Progenitor cell of endocrine pancreas (in vitro differentiated cells): ENCODE data around the gene MEIS1. TPM values are rescaled to one million over a fixed set of nuclear protein-coding genes. Genes with fewer than 3 reads are reported as not detected.

Experiments
- DNase-seq: peaks from one replicate; pipeline ENCODE4 v3.0.0; 2021; ENCODE audit warnings: low spot score; ENCODE audit not compliant: unreplicated experiment
- H3K27ac Mint-ChIP-seq: 2 replicates; pipeline ENCODE4 v1.8.0; 2021; ENCODE audit warnings: mild to moderate bottlenecking, moderate library complexity, mixed read lengths
- H3K27me3 Mint-ChIP-seq: 2 replicates; pipeline ENCODE4 v1.8.0; 2021; ENCODE audit warnings: mixed read lengths
- H3K36me3 Mint-ChIP-seq: 2 replicates; pipeline ENCODE4 v1.8.0; 2022; ENCODE audit warnings: mixed read lengths; ENCODE audit not compliant: insufficient read depth
- H3K4me1 Mint-ChIP-seq: 2 replicates; pipeline ENCODE4 v1.8.0; 2021; ENCODE audit warnings: low read depth, mixed read lengths
- H3K4me3 Mint-ChIP-seq: 2 replicates; pipeline ENCODE4 v1.8.0; 2021; ENCODE audit warnings: low read depth, mild to moderate bottlenecking, moderate library complexity, mixed read lengths
- H3K9me3 Mint-ChIP-seq: 2 replicates; pipeline ENCODE4 v1.8.0; 2021; ENCODE audit warnings: low read depth, mixed read lengths
- total RNA-seq: library from RNA; stranded (reverse); gene quantifications from 2 replicates; pipeline ENCODE4 v1.2.1, GENCODE V29; 2021
- TF ChIP-seq, protein P1 (sequence below): fragments of 200-600 bp; sonication (generic); IDR thresholded peaks from one replicate; pipeline ENCODE4 v1.5.0; 2021; ENCODE audit warnings: antibody characterized with exemption, mild to moderate bottlenecking; ENCODE audit not compliant: unreplicated experiment

MEIS1 gene
- total RNA-seq, 1 donor from 2014 or later = 296 TPM

DNA sequence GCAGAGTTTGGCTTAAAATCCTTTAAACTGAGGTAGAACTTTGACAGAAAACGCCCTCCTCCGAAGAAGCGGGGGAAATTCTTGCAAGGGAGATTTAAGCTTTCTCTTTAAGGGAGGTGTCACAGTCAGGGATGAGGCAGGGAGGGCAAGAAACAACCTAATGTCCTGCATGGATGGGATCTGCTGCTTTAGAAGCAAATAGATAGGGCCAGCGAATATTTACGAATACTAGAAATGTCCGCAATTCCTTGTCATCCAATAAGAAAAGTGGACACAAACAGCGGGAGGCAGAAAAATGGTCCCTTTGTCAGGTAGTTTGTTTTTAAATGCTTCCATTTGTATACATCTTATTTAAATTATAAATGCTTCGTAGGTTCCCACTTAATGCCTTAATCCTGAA, 12.0 kb downstream of the MEIS1 start:
- Mint-ChIP-seq H3K36me3 (peaks cover 31% of the 10 kb centered on the region), H3K27me3 (no peaks in the 10 kb centered on the region), H3K4me3 (peak overlapping the region; percentile 72), H3K4me1 (peaks cover 44% of the 10 kb centered on the region), H3K27ac (peak overlapping the region; percentile 87), H3K9me3 (no peaks in the 10 kb centered on the region)
- TF ChIP-seq, protein P1, sequence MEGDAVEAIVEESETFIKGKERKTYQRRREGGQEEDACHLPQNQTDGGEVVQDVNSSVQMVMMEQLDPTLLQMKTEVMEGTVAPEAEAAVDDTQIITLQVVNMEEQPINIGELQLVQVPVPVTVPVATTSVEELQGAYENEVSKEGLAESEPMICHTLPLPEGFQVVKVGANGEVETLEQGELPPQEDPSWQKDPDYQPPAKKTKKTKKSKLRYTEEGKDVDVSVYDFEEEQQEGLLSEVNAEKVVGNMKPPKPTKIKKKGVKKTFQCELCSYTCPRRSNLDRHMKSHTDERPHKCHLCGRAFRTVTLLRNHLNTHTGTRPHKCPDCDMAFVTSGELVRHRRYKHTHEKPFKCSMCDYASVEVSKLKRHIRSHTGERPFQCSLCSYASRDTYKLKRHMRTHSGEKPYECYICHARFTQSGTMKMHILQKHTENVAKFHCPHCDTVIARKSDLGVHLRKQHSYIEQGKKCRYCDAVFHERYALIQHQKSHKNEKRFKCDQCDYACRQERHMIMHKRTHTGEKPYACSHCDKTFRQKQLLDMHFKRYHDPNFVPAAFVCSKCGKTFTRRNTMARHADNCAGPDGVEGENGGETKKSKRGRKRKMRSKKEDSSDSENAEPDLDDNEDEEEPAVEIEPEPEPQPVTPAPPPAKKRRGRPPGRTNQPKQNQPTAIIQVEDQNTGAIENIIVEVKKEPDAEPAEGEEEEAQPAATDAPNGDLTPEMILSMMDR = no peak
- DNase-seq = no peak

DNA sequence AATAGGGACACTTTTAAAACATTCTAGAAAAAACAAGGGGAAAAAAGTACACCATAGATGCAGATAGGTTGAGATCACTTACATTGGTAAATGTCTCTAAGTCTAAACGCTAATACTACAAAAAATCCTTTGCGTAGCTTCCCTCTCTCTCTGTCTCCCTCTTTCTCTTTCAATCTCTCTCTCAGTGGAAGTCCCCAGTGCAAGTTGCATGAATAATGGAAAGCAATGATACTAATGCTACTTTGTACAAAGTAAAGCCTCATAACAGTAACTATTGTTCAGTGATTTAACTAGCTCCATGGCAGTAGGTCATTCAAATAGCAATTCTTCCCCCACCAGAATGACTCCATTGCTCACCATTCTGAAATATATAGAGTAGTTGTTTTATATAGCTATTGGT, 12.8 kb downstream of the MEIS1 start:
- Mint-ChIP-seq H3K27ac (peak overlapping the region; percentile 39), H3K27me3 (no peaks in the 10 kb centered on the region), H3K4me1 (peaks cover 40% of the 10 kb centered on the region), H3K36me3 (peaks cover 32% of the 10 kb centered on the region), H3K9me3 (no peaks in the 10 kb centered on the region), H3K4me3 (peak overlapping the region; percentile 2)
- no peak for DNase-seq
- TF ChIP-seq, protein P1 = no peak

DNA sequence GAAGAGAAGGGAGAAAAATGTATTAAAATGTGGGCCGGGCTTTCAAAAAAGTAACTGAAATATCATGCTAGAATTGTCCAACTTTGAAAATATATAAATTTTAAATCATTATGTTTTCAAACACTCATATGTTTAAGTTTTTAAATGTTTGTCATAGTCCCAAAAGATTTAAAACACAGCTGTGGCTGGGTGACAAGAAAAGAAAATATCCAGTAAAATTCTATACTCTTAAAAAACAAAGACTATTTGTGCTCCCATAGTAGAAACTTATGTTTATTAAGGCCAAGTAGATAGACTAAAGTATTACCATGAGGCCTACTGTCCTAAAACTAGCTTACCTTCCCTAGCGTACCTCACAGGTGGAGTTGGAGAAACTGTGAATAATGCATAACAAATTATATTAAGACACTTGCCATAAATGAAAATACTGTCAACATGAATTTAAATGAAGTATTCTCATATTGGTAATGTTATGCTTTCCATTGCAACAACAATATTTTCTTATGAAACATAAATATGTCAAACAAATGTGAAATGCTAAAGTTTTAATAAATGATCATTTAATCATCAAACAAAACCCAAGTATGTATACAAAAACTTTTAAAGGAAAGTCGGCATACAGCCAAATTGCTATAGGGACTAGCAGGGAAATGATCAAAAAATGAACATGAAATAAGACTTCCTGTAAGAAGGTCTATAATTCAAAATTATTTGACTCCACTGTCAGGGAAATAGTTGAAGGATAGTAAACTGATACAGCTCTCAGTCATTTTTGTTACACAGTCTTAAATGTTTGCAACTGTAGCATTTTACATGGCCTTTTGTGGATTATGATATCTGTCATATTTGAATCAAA, 13.4 kb downstream of the MEIS1 start:
- TF ChIP-seq, protein P1 = no peak
- H3K27ac Mint-ChIP-seq = no peak overlapping the region
- no peak for DNase-seq
- H3K27me3 Mint-ChIP-seq = no peaks in the 10 kb centered on the region
- H3K4me1 Mint-ChIP-seq = peaks cover 37% of the 10 kb centered on the region
- H3K9me3 Mint-ChIP-seq = no peaks in the 10 kb centered on the region
- H3K4me3 Mint-ChIP-seq = no peak overlapping the region
- H3K36me3 Mint-ChIP-seq = peaks cover 28% of the 10 kb centered on the region

DNA sequence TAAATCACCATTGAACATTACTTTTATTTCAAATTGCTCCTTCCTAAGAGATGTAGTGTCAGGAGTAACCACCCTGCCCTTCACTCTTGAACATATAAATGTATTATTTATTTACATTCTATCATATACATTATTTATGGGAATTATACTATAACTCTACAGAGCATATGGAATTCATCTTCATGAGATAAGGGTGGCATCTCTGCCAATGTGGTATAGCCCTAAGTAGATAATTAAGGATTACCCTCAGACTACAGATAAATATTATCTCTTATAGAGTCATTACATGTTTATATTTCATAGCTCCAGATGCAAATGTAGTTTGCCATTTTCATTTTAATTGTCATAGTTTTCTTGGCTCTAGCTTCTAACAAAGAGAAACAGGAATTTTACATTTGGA, 17.3 kb downstream of the MEIS1 start:
- no peak overlapping the region for H3K4me3 Mint-ChIP-seq
- H3K27ac Mint-ChIP-seq = no peak overlapping the region
- TF ChIP-seq, protein P1 = no peak
- peaks cover 33% of the 10 kb centered on the region for H3K36me3 Mint-ChIP-seq
- no peaks in the 10 kb centered on the region for H3K9me3 Mint-ChIP-seq
- no peaks in the 10 kb centered on the region for H3K27me3 Mint-ChIP-seq
- no peak for DNase-seq
- peaks cover 22% of the 10 kb centered on the region for H3K4me1 Mint-ChIP-seq

DNA sequence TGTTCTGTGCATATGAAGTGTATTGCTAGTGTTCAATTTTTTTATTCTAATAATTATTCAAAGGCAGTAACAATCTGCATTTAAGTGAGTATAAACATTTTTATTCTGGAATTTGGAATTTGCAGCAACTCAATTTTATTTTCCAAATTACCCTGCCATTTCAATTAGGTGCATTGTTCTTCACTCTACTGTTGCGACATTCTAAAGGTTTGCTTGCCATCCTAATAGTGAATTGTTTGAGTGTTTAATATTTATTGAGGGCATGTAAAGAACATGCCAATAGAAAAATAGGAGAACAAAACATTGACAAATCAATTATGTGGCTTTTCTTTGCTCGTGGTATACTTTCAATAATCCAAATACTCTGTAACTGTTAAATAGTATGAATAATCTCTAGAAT, 18.0 kb downstream of the MEIS1 start:
- no peaks in the 10 kb centered on the region for H3K27me3 Mint-ChIP-seq
- H3K4me3 Mint-ChIP-seq = no peak overlapping the region
- H3K27ac Mint-ChIP-seq = peak overlapping the region; percentile 77
- H3K4me1 Mint-ChIP-seq = peaks cover 17% of the 10 kb centered on the region
- DNase-seq = no peak
- H3K9me3 Mint-ChIP-seq = no peaks in the 10 kb centered on the region
- TF ChIP-seq, protein P1 = no peak
- peaks cover 33% of the 10 kb centered on the region for H3K36me3 Mint-ChIP-seq
